Measurements from ENCODE around the gene LPCAT1.

GRCh38 chr5:1478271-1479035 lies 45.3 kb downstream of the LPCAT1 start:
- TF ChIP-seq, protein P1, sequence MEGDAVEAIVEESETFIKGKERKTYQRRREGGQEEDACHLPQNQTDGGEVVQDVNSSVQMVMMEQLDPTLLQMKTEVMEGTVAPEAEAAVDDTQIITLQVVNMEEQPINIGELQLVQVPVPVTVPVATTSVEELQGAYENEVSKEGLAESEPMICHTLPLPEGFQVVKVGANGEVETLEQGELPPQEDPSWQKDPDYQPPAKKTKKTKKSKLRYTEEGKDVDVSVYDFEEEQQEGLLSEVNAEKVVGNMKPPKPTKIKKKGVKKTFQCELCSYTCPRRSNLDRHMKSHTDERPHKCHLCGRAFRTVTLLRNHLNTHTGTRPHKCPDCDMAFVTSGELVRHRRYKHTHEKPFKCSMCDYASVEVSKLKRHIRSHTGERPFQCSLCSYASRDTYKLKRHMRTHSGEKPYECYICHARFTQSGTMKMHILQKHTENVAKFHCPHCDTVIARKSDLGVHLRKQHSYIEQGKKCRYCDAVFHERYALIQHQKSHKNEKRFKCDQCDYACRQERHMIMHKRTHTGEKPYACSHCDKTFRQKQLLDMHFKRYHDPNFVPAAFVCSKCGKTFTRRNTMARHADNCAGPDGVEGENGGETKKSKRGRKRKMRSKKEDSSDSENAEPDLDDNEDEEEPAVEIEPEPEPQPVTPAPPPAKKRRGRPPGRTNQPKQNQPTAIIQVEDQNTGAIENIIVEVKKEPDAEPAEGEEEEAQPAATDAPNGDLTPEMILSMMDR (IDR thresholded peaks at IDR 0.05; ENCODE audit: insufficient read depth, low read depth, low read length) = no peak
- no peak for TF ChIP-seq EZH2 (IDR thresholded peaks at IDR 0.05; ENCODE audit: insufficient read depth, low read length)
